Fibroblast of peridontal ligament (primary cell): Measurements from ENCODE around the gene SELENON.
A peak's percentile ranks its signal among the peaks of the same experiment; 100 is the strongest.

Experiments used
- DNase-seq: peaks from one replicate; pipeline ENCODE4 v3.0.0-alpha.2; 2010; ENCODE audit errors: extremely low read depth

Gene SELENON

DNA sequence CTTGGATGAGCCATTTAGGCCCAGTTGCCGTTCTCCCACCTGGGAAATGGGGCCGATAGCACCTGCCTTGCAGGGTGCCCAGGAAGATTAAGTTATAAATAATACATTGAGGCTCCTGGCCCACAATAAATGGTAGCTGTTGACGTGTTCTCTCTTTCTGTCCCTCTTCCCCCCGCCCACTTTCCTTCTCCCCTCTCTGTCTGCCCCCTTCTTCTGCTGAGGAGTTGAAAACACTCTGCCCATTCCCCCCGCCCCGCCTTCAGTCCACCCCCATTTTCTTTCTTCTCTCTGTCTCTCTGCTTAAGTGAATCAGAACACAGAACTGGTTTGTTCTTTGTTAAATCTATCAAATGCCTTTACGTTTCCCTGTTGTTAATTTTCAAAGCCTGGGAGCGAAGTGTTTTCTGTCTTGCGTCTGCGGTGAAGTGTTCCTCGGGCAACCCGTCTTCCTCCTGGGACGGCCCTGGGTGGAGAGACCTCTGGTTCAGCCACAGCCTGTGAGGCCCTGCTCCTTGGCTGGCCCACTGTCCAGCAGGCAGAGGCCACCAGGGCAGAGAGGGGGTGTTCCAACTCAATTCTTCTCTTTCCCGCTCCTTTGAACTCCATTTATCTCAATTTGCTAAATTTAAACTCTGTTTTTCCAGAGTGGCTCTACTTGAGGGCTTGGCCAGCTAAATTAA lies 29.3 kb upstream of the SELENON start:
- DNase-seq, result no peak

DNA sequence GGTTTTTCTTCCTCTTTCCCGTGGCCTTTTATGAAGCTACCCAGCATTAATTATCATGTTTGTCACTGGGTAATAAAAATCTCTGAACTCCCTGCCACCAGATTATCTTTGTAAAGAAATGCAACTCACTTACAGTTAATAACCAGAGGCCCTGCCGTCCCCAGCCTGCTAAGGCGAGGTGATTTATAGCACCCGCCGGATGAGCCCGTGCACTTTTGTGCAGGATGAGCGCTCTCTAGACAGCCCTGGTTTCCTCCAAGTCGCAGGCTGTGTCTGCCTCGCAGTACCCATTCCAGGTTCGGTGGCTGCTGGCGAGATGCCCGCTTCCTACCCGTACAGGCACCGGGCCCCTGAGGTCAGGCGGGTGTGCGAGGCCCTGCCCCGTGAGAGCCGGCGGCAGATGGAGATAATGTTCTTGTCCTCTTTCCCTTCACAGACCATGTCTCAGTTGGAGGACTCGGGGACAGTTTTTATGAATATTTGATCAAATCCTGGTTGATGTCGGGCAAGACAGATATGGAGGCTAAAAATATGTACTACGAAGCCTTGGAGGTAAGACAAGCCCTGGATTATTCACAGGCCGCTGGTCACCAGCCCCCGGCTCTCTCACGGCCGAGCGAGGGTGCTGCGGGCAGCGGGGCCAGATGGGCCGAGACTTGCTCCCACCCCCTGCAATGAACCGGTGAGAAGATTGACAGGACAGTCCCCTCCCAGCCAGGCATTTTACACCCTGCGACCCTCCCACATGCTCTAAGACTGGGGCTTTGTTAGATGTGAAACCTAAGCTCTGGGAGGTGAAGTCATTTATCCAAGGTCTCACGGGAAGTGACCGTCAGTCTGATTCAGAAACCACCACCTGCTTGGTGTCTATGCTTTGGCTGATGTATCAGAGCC lies 28.5 kb upstream of the SELENON start:
- no peak for DNase-seq

GRCh38 chr1:25772164-25772563 lies 27.8 kb upstream of the SELENON start:
- DNase-seq, result no peak

DNA sequence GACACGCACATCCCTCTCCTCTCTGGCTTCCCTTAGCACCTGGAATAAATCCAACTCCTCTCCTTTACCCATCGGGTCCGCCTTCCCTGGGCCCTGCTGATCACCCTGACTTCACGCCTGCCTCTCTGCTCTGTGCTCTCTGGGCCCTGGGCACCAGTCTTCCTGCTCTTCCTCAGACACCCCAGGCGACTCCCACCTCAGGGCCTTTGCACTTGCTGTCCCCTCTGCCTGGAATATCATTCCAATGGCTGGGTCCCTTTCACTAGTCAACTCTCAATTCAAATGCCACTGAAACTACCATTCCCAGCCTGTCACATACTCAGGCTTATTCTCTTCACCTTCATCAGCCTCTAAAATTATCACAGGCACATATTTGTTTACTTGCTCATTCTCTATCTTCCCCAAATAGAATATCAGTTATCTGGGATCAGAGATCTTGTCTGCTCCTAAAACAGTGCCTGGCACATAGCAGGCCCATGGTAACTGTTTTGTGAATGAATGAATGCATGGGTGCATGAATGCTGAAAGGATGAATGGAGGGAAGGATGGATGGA lies 27.2 kb upstream of the SELENON start:
- no peak for DNase-seq

- DNase-seq, result no peak
Observed at GRCh38 chr1:25773441-25774125, 26.4 kb upstream of the SELENON start.

GRCh38 chr1:25774206-25774803 lies 25.7 kb upstream of the SELENON start:
- DNase-seq, result no peak

DNA sequence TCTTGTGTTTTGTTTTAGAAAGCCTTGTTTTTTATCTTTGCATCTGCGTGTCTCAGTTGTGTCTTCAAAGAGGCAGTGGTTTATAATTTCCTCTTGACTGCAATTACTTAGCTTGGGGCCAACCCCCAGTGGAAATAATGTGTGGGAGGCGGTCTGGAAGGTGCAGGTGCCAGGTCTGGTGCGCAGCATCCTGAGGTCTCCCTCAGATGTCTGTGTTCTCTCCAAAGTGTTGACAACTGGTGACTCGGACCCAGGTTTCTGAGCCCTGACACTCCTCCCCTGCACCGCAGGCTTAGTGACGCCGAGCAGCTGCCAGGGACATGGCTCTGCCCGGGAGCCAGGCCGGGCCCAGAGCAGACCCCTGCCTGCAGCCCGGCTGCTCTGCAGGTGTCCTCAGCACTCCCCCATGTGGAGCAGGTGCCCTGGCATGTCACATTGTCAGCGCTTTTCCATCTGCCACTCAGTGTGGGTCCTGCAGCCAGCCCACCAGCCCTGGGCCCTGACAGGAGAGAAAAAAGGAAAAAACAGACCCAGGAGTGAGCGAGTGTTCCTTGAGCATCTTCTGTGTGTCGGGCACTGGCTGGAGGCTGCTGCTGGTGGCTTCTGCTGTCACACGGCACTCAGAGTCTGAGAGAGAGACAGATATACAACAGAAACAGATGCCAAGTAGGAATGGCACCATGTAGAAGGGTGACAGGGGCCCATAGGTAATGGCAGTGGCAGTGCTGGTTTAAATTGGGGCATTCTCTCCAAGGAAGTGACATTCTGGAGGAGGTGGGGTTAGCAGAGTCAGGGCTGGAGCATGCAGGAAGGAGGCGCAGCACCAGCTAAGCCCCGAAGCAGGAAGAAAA lies 24.8 kb upstream of the SELENON start:
- no peak for DNase-seq

DNA sequence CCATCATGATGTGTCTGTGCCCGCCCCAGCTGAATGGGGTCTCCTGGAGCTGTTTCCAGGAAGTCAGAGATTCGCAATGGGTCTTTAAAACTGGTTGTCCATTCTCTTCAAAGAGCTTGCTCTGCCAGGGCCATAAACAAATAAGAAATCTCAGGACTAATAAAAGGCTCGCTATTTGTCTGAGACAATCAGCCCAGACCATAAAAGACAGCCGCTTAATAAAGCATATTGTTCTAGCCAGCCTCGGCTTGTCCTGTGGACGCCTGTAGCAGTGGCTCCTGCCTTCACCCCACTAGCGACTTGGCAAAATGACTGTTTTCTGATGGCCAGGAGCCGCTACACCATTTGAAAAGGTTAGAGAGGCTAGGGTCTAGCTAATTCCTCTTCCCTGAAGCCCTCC lies 20.6 kb upstream of the SELENON start:
- DNase-seq, result no peak

- no peak for DNase-seq
Observed at GRCh38 chr1:25779894-25780293, 20.1 kb upstream of the SELENON start.

GRCh38 chr1:25780318-25781129 lies 19.5 kb upstream of the SELENON start:
- peak; percentile 47 for DNase-seq

DNA sequence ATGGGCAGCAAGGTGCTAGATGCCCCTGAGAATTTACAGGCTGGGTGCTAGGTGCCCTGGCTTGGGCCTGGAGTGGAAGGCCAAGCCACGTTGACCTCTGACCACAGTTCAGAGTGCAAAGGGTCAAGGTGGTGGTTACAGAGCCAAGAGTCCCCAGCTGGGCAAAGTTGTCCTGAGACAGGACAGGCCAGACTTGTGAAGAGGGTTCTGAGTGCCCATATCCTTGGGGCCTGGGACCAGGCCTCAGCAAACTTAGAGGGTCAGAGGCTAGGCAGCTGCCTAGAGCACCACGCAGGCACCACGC lies 18.9 kb upstream of the SELENON start:
- DNase-seq, result no peak

GRCh38 chr1:25782608-25783201 lies 17.3 kb upstream of the SELENON start:
- no peak for DNase-seq

GRCh38 chr1:25784575-25785051 lies 15.4 kb upstream of the SELENON start:
- DNase-seq, result no peak

DNA sequence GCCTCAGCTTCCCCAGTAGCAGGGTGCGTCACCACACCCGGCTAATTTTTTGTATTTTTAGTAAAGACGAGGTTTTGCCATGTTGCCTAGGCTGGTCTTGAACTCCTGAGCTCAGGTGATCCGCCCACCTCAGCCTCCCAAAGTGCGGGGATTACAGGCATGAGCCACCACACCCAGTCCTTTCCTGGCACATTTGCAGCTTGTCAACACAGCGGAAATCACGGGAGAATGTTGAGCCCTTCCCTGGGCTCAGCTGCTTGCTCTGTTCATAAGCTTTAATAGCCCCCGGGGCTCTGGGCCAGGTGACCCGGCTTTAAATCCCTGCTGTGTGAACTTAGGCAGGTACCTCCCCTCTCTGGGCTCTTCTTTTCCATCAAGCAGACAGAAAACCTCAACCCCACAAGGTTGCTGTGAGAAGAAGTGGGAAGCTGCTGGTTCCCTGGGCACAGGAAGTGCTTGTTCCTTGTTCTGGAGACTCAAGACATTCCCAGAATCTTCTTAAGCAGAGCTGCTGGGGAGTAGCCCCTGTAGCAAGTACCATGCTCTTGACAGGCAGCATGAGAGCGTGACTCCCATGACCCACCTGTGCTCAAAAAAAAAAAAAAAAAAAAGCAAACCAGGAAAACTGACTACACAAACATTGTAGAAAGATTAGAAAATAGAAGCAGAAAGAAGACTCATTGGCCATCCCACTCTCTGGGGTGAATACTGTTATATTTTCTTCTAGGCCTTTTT lies 14.5 kb upstream of the SELENON start:
- DNase-seq, result no peak

DNA sequence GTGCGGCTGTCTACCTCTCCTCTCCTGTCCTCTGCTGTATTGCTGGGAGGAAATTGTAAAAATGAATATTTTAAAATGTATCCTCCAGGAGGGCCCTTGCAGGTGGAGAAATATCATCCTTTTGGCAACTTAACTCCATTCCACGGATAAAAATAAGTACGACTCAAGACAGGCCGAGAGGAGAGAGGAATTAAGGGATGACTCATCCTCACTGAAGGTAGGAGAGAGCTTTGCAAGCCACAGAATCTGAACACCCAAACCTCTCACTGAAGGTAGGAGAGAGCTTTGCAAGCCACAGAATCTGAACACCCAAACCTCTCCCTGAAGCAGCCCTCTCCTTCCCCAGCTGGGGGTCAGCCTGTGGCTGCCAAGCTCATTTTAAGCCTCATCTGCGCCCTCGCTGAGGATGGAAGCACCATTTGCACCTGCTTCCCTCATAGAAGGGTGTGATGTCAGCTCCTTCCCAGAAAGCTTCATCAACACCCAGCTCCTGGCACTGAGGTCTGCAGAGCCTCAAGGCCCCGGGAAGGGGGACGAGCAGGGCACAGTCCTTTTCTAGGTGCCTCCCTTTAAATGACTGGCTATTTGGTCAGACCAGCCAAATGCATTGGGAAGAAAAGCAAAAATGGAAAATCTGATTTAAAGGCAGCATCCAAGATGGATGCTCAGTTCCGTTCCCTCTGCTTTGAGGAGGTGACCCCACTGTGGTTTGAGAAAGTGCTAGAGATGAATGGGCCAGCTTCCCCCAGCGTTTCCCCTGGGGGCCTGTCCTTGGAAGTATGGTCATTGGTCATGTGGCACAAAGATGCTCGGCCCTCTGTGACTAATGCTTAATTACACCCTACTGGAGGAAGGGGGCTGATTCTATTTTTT lies 12.9 kb upstream of the SELENON start:
- DNase-seq, result peak; percentile 47

- DNase-seq, result no peak
Observed at GRCh38 chr1:25787760-25788166, 12.2 kb upstream of the SELENON start.

DNA sequence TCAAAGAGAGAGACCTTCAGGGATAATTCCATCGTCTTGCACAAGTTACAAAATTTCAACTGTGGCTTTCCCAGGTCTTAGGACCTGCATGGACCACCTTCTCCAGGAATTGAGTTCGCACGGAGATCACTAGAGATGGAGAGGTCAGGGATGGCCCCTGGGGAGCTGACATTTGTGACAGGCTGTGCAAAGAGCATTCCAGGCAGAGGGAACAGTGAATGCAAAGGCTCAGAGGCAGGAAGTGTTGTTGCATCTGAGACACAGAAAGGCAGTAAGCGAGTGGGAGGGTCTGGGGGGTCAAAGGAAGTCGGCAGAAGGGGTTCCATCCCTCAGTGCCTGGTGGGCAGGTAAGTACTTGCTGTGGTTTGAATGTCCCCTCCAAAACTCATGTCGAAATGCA lies 9.5 kb upstream of the SELENON start:
- no peak for DNase-seq

DNA sequence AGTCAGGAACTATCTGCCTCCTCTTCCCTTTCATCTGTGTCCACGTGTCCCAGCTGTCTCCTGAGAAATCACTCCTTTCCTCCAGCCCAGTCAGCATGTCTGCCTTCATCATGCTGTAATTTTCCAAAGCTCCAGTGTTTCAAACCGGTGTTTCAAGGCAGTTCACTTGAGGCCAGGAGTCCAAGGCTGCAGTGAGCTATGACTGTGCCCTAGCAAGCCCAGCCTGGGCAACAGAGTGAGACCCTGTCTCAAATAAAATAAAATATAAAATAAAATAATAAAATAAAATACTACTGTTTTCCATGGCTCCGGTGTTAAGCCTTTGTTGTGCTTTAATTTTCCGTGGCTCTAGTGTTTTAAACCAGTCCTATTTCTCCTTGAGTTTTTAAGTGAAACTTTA lies 7.9 kb upstream of the SELENON start:
- no peak for DNase-seq
